Measurements from ENCODE around the gene ATP6V0C.

Gene ATP6V0C

DNA sequence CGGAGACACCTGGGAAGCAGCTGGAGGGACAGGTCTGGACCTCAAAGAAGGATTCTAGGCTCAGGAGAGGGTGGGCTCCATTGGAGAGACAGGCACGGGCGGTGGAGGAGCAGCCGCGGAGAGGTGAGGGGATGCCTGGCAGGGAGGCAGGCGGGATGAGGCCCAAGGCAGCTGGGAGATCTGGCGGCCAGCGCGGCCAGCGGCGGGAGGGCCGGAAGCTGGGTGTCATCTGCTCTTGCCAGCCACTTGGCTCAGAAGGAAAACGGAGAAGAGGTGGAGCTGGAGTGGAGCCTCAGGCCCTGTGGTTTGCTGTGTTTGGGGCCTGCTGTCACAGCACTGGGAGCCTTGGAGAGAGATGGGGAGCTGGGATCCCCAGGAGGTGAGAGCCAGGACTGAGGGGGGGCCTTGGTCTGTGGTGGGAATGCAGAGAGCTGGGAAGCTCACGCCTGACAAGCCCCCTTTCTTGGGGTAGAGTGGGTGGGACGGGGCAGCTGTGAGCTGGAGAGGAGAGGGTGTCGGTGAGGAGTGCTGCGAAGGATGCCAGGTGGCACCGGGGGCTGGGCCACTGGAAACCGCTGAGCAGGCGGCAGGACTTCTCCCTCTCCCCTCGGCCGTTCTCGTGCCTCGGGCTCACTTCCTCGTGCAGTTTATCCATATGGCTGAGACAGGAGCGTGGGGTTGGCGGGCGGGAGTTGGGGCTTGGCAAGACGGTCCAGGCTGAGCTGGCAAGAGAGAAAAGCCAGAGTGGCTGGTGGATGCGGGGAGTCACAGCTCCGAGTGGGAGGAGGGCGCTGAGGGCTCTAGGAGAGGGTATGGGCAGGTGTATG is 30.8 kb upstream of the ATP6V0C start:
- no peak for TF ChIP-seq CTCF (IDR thresholded peaks at IDR 0.05; ENCODE audit: insufficient read depth, missing control alignments)
- DNase-seq (ENCODE audit: insufficient read length, low spot score) (no peak), FAIRE-seq (no peak)

- DNase-seq (ENCODE audit: insufficient read length, low spot score): no peak
- no peak for FAIRE-seq
- no peak for TF ChIP-seq CTCF (IDR thresholded peaks at IDR 0.05; ENCODE audit: insufficient read depth, missing control alignments)
These were observed 29.5 kb upstream of the ATP6V0C start for GRCh38 chr16:2483939-2484897.

- TF ChIP-seq CTCF (IDR thresholded peaks at IDR 0.05; ENCODE audit: insufficient read depth, missing control alignments): no peak
- DNase-seq (ENCODE audit: insufficient read length, low spot score) (no peak), FAIRE-seq (no peak)
These were observed 28.7 kb upstream of the ATP6V0C start for GRCh38 chr16:2484898-2485508.

GRCh38 chr16:2485811-2486507 is 27.8 kb upstream of the ATP6V0C start:
- no peak for FAIRE-seq
- TF ChIP-seq CTCF (IDR thresholded peaks at IDR 0.05; ENCODE audit: insufficient read depth, missing control alignments): no peak
- no peak for DNase-seq (ENCODE audit: insufficient read length, low spot score)

- FAIRE-seq (no peak), DNase-seq (ENCODE audit: insufficient read length, low spot score) (no peak)
These were observed 26.9 kb upstream of the ATP6V0C start for GRCh38 chr16:2486645-2487516.

More at GRCh38 chr16:2486645-2487516, 26.9 kb upstream of the ATP6V0C start:
- no peak for TF ChIP-seq CTCF (IDR thresholded peaks at IDR 0.05; ENCODE audit: insufficient read depth, missing control alignments)
